GM21390 (cell line): ENCODE measurements around the gene ZFP62.
"Not testable (repeated sequence)": the region's sequence is repeated elsewhere in the genome, so short reads cannot be mapped to it uniquely, and the experiment has no call there.

Experiments used
- ATAC-seq: cut with Tn5 transposase; IDR thresholded peaks from one replicate; pipeline ENCODE4 v1.9.1; 2021; ENCODE audit not compliant: unreplicated experiment

The ZFP62 gene

GRCh38 chr5:180860887-180861822, at the start of gene ZFP62:
Gene ZFP62, minus strand, starts transcription at chr5:180861276. Its CDS starts 57 bp downstream, at chr5:180861219.
- ATAC-seq, result peak; percentile 80

GRCh38 chr5:180910735-180911134, 49.7 kb upstream of the ZFP62 start:
- ATAC-seq, result no peak

- ATAC-seq, result no peak
Measured at GRCh38 chr5:180910182-180910581, 49.1 kb upstream of the ZFP62 start.

DNA sequence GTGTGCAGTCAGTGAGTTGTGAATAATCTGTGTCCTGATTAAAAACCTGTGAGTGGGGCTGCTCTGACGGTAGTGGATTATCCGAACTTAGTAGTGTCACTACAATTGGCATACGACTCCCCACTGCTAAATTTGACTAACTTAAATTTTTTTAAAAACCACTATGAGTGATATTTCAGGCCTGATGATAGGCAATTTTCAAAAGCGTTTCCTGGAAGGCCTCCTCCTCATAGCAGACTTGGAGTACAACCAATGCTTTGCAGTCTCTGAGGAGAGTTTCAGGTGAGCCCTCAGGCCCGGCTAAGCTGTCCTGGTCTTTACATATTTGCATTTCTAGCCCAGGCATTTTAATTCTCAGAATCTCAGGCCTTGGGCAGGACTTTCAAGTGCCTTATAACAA, 48.7 kb upstream of the ZFP62 start:
- no peak for ATAC-seq

DNA sequence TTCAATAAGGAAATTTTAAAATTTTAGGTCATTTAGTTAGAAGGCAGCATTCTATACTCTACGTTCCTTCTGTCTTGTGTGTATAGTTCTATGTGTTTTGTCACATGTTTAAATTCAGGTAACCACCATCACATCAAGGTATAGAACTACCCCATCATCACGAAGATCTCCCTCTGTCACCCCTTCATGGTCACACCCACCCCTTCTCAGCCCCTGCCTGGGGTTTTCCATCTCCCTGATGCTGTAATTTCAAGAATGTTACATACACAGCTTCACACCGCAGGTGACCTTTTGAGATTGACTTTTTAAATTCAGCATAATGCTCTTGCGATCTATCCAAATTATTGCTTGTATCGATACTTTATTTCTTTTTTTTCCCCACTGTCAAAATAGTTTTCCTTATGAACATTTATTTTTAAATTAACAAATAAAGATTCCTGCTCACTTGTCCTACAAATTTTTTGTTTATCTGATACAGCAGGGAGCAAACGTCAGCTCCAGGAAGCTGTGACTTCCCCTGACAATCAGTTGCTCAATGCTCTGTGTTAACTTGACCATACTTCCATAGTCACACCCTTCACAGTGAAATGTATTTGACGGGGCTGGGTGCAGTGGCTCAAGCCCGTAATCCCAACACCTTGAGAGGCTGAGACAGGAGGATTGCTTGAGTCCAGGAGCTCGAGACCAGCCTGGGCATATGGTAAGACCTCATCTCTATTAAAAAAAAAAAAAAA, 48.1 kb upstream of the ZFP62 start:
- no peak for ATAC-seq

- ATAC-seq, result no peak
Measured at GRCh38 chr5:180908400-180908799, 47.3 kb upstream of the ZFP62 start.

DNA sequence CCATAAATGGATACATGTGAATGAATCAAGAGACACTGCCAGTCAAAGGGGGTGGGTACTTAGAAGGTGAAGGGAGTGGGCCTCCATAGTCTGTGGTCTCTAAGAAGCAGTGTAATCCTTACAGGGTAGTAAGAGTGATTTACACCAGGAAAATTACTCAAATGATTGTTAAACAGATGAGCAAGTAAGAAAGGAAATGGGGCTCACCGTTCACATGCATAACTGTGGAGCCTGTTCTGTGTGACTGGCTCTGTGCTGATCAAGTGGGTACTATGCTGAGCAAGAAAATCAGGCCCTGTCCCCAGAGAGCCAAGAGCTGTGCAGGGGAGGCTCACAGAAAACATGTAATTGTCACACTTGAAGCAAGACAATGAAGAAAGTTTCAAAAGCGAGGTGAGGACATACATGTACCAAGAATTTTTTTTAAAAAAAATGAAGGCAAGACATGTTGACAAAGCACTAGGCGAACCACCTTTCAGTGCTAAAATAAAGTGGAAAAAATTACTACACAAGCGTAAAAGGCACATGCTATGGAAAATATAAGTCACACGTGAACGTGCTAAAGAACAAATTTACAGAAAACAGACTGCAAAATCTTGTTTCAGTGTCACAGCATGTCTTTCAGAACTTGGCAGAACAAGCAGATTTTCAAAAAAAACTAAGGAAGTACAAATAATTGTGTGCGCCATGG, 40.4 kb upstream of the ZFP62 start:
- no peak for ATAC-seq

- ATAC-seq, result no peak
Measured at GRCh38 chr5:180900178-180900577, 39.1 kb upstream of the ZFP62 start.

GRCh38 chr5:180898621-180899246, 37.7 kb upstream of the ZFP62 start, which contains the start of gene BTNL8:
Gene BTNL8, plus strand, starts transcription at chr5:180899159. Its CDS starts 152 bp downstream, at chr5:180899311.
- no peak for ATAC-seq

DNA sequence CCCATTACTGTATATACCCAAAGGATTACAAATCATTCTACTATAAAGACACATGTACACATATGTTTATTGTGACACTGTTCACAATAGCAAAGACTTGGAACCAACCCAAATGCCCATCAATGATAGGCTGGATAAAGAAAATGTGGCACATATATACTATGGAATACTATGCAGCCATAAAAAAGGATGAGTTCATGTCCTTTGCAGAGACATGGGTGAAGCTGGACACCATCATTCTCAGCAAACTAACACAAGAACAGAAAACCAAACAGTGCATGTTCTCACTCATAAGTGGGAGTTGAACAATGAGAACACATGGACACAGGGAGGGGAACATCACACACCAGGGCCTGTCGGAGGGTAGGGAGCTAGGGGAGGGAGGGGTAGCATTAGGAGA, 34.3 kb upstream of the ZFP62 start:
- ATAC-seq, result not testable (repeated sequence)

DNA sequence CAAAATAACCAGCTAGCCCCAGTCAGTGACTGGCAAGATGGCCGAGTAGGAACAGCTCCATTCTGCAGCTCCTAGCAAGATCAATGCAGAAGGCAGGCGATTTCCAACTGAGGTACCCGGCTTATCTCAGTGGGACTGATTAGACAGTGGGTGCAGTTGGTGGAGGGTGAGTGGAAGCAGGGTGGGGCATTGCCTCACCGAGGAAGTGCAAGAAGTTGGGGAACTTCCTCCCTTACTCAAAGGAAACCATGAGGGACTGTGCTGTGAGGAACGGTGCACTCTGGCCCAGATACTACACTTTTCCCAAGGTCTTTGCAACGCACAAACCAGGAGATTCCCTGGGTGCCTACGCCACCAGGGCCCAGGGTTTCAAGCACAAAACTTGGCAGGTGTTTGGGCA, 28.3 kb upstream of the ZFP62 start:
- ATAC-seq, result no peak

DNA sequence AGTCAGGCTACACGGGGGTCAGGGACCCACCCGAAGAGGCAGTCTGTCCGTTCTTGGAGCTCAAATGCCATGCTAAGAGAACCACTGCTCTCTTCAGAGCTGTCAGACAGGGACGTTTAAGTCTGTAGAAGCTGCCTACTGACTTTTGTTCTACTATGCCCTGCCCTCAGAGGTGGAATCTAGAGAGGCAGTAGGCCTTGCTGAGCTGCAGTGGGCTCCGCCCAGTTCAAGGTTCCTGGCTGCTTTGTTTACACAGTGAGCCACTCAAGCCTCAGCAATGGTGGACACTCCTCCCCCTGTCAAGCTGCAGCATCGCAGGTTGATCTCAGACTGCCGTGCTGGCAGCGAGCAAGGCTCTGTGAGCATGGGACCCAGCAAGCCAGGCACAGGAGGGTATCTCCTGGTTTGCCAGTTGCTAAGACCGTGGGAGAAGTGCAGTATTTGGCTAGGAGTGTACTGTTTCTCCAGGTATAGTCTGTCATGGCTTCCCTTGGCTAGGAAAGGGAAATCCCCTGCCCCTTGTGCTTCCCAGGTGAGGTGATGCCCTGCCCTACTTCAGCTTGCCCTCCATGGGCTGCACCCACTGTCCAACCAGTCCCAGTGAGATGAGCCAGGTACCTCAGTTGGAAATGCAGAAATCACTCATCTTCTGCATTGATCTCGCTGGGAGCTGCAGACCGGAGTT, 24.9 kb upstream of the ZFP62 start:
- ATAC-seq, result not testable (repeated sequence)

DNA sequence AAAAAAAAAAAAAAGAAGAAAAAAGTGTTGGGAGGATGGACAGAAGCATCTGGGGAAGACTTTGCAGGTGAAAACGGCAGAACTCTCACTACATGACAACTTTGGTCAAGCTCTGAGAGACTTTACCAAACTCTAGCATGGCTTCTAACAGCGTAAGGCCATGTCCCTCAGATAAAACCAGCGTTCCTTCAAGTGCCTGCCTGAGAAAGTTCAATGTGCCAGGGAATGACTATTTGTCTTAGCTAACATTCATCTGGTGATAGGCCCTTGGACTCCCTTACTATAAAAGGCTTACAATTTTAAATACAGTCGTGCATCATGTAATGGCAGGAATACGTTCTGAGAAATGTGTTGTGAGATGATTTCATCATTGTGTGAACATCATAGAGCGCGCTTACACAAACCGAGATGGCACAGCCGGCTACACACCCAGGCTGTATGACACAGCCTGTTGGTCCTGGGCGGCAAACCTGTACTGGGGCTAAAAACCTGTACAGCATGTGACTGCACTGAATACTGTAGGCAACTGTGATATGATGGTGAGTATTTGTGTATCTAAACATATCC, 14.9 kb upstream of the ZFP62 start:
- no peak for ATAC-seq

DNA sequence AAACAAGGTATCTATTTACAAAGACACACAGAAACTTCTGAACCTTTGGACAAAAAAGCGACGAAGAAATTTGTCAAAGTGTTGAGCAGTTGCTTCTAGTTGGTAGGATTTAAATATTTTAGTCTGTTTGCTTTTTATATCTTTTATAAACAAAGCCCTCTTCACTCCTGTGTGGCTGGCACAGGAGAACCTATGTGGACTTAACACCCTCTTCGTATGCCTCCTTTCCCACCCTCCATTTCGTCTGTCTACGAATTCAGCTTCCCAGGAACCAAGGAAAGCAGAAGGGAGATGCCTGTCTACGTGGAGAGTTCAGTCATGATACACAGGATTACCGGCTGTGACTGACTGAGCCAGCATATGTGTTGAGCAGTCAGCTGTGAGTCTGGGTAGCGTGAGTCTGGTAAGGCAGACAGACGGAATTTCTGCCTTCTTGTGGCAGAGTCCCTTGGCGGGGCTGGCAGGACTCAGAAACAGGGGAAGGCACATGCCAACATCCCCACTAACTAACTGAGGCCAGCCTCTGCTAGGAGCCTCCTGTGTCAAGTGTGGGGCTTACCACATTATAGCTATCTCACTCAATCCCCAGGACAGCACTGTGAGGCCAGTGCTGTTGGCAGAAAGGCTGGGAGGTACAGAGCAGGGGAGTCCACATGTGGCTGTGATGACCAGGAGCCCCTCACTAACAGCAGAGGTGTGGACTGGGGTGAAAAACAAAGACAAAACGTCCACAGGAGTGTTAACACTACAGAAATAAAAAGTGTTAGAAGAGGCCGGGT, 13.9 kb upstream of the ZFP62 start:
- ATAC-seq, result no peak

DNA sequence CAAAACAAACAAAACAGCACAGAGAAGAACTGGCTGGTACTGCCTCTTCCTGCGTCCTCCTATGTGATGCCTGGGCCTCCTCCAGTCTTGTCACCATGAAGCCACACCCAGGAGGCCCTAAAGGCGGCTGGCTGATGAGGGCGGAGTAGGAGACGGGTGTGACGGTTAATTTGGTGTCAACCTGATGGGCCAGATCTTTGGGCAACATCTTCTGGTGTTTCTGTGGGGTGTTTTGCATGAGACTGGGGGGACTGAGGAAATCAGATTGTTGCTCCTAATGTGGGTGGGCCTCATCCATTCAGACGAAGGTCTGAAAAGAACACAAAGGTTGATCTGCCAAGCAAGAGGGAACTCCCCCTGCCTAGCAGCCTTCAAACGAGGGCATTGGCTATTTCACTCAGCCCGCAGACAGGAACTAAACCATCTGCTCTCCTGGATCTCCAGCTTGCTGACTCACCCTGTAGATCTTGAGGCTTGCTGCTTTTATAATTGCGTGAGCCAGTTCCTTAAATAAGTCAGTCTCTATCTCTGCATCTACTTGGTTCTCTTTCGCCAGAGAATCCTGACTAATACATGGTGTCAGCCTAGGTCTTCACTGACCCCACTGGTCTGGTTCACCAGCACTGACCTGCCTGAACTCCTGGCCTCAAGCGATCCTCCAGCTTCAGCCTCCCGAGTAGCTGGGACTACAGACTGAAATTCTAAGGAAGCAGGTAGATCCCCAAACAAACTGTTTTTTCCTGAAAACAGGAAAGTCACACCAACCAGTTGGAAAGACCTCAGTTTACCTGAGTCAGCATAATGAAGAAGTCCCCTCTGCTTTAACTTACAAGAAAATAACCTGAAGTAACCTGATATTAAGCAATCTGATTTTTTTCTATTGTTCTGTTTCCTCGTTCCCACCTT, 12.8 kb upstream of the ZFP62 start:
- no peak for ATAC-seq

- ATAC-seq, result no peak
Measured at GRCh38 chr5:180872419-180872818, 11.3 kb upstream of the ZFP62 start.

GRCh38 chr5:180870276-180871068, 9.4 kb upstream of the ZFP62 start:
- no peak for ATAC-seq
